Measurements from ENCODE around the gene CPLX3. TPM values are rescaled to one million over a fixed set of nuclear protein-coding genes. Genes with fewer than 3 reads are reported as not detected.

CPLX3 gene
- total RNA-seq, 4 donors from 2014 or later: not detected

- Histone ChIP-seq H3K9me3 (no peaks in the 10 kb centered on the region), H3K27me3 (peaks cover 16% of the 10 kb centered on the region), H3K4me3 (no peak overlapping the region), H3K27ac (no peak overlapping the region), H3K4me1 (no peaks in the 10 kb centered on the region), H3K36me3 (peaks cover 0 to 30% of the 10 kb centered on the region in 2 donors)
- TF ChIP-seq, protein P1, sequence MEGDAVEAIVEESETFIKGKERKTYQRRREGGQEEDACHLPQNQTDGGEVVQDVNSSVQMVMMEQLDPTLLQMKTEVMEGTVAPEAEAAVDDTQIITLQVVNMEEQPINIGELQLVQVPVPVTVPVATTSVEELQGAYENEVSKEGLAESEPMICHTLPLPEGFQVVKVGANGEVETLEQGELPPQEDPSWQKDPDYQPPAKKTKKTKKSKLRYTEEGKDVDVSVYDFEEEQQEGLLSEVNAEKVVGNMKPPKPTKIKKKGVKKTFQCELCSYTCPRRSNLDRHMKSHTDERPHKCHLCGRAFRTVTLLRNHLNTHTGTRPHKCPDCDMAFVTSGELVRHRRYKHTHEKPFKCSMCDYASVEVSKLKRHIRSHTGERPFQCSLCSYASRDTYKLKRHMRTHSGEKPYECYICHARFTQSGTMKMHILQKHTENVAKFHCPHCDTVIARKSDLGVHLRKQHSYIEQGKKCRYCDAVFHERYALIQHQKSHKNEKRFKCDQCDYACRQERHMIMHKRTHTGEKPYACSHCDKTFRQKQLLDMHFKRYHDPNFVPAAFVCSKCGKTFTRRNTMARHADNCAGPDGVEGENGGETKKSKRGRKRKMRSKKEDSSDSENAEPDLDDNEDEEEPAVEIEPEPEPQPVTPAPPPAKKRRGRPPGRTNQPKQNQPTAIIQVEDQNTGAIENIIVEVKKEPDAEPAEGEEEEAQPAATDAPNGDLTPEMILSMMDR (IDR thresholded peaks at IDR 0.05): no peak
- TF ChIP-seq EP300 (IDR thresholded peaks at IDR 0.05): no peak
- no peak for TF ChIP-seq POLR2AphosphoS5 (IDR thresholded peaks at IDR 0.05)
- no peak for TF ChIP-seq POLR2A (IDR thresholded peaks at IDR 0.05)
- 100% methylated on average over 1 of the region's 12 CpGs; no CpG with 5 or more reads in 1 of the 2 donors for WGBS, 2 donors (ENCODE audit: low coverage in 1 of 2)
- ATAC-seq: no peak
Observed at GRCh38 chr15:74833376-74834107, 7.1 kb downstream of the CPLX3 start.

GRCh38 chr15:74835312-74835823 lies 8.9 kb downstream of the CPLX3 start:
- no peaks in the 10 kb centered on the region for H3K4me1 ChIP-seq
- 64 to 67% methylated on average over 1 to 2 of the region's 5 CpGs for WGBS, 2 donors (ENCODE audit: low coverage in 1 of 2)
- peak; percentile 64 for ATAC-seq

DNA sequence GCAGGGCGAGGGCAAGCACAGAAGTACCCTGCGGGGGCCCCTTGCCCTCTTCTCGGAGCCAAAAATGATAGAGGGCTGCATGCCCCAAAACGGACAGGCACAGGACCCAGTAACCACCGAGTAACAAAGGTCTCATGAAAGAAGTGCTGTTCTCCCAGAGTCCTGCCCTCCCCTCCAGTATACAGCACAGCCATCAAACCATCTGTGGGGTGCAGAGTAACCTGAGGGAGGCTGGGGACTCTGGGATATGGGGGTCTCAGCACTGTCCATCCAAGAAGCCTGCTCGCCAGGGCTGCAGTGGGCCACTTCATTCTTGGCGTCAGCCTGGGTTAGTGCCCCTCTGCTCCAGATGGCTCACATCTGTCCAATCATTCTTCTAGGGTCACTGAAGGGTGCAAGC lies 10.4 kb downstream of the CPLX3 start:
- TF ChIP-seq POLR2AphosphoS5 (IDR thresholded peaks at IDR 0.05) (no peak), POLR2A (IDR thresholded peaks at IDR 0.05) (no peak), EP300 (IDR thresholded peaks at IDR 0.05) (no peak)
- TF ChIP-seq, protein P1 (IDR thresholded peaks at IDR 0.05): no peak

More at GRCh38 chr15:74835312-74835823, 8.9 kb downstream of the CPLX3 start:
- H3K27me3 ChIP-seq: peaks cover 2% of the 10 kb centered on the region
- peaks cover 0 to 48% of the 10 kb centered on the region in 2 donors for H3K36me3 ChIP-seq
- TF ChIP-seq, protein P1 (IDR thresholded peaks at IDR 0.05): peak in 3 of 4 experiments; percentile 44 to 73 (median 51)
- TF ChIP-seq EP300 (IDR thresholded peaks at IDR 0.05): no peak
- H3K4me3 ChIP-seq: no peak overlapping the region
- H3K9me3 ChIP-seq: no peaks in the 10 kb centered on the region
- no peak overlapping the region for H3K27ac ChIP-seq

DNA sequence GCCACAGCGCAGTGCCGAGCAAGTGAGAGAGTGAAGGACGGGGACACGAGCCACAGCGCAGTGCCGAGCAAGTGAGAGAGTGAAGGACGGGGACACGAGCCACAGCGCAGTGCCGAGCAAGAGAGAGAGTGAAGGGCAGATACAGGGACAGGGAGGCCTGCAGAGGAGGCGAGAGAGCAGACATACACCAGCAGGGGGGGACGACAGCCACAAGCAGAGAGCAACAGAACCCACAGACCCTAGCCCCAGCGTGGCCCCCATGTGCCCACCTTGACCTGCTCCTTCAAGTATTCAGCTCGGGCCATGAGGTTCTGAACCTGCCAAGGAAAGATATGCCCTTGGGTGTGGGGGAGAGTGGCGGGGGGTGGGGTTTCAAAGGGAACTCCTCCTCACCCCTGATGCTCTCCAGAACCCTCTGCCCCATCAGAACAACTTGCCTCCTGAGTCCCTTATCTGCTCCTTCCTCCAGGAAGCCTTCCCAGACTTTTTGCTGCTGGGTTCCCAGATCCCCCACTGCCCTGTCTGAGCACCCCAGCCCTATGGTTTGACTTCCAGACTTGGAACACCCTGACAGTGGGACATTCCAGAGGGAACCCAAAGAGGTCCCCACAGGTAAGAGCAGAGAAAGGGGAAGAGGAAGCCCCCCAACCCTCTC lies 11.2 kb downstream of the CPLX3 start:
- H3K27me3 ChIP-seq: no peaks in the 10 kb centered on the region
- no peak for TF ChIP-seq EP300 (IDR thresholded peaks at IDR 0.05)
- TF ChIP-seq, protein P1 (IDR thresholded peaks at IDR 0.05): no peak
- TF ChIP-seq POLR2AphosphoS5 (IDR thresholded peaks at IDR 0.05): no peak
- TF ChIP-seq POLR2A (IDR thresholded peaks at IDR 0.05): no peak
- no peaks in the 10 kb centered on the region for H3K9me3 ChIP-seq
- H3K4me3 ChIP-seq: no peak overlapping the region
- no peak overlapping the region for H3K27ac ChIP-seq
- WGBS, 2 donors (ENCODE audit: low coverage in 1 of 2): 59 to 70% methylated on average over 2 to 5 of the region's 15 CpGs
- H3K36me3 ChIP-seq: peaks cover 0 to 61% of the 10 kb centered on the region in 2 donors
- no peak for ATAC-seq
- H3K4me1 ChIP-seq: peaks cover 0 to 22% (median 11%) of the 10 kb centered on the region in 3 donors

More for the DNA sequence above, 10.4 kb downstream of the CPLX3 start:
- no peaks in the 10 kb centered on the region for H3K9me3 ChIP-seq
- ATAC-seq: no peak
- H3K36me3 ChIP-seq: peaks cover 0 to 61% of the 10 kb centered on the region in 2 donors
- no peak overlapping the region for H3K4me3 ChIP-seq
- 77% methylated on average over 5 of the region's 7 CpGs; no CpG with 5 or more reads in 1 of the 2 donors for whole genome bisulfite sequencing, 2 donors (ENCODE audit: low coverage in 1 of 2)
- H3K27me3 ChIP-seq: no peaks in the 10 kb centered on the region
- peaks cover 0 to 14% (median 5%) of the 10 kb centered on the region in 3 donors for H3K4me1 ChIP-seq
- no peak overlapping the region for H3K27ac ChIP-seq

Data from gastroesophageal sphincter (tissue), 4 donors.